K562 (cell line): Measurements from ENCODE around the gene CXCL6. TPM values are rescaled to one million over a fixed set of nuclear protein-coding genes. Genes with fewer than 3 reads are reported as not detected.

Source experiments
- HMG20A ChIP-seq: fragments of 450-650 bp; formaldehyde crosslinking; conservative IDR thresholded peaks from 2 replicates; pipeline ENCODE4 v1.4.0; 2020; ENCODE audit warnings: mild to moderate bottlenecking, mixed read lengths
- MTA2 ChIP-seq: fragments of 450-650 bp; IDR thresholded peaks from 2 replicates; pipeline ENCODE4 v1.6.1; 2016; ENCODE audit warnings: low read depth
- polyA plus RNA-seq, 8 experiments: library from polyadenylated mRNA; depleted of rRNA in 4 of 8; stranded (reverse) in 5 of 8; unstranded in 3 of 8; fragments of >200 nt; fragmentation: Nextera tagmentation in 2 of 8; fragmentation: Illumina TruSeq in 1 of 8; extraction: Ambion mirVana in 2 of 8; extraction: Trizol in 1 of 8; gene quantifications; 2 replicates each; pipeline versions ENCODE4 v1.2.1 to v1.2.3, GENCODE V29; 2011 to 2014; ENCODE audit warnings: inconsistent platforms in 1 of 8, missing spikeins in 1 of 8
- total RNA-seq, 7 experiments: library from RNA; depleted of rRNA in 6 of 7; stranded (reverse); fragments of >200 nt in 6 of 7; fragmentation: Illumina TruSeq in 2 of 7; extraction: Trizol in 2 of 7; gene quantifications; 2 replicates each; pipeline versions ENCODE4 v1.2.1 to v1.2.3, GENCODE V29; 2011 to 2021; ENCODE audit warnings: low replicate concordance in 1 of 7
- TF ChIP-seq, protein P1 (sequence below), 2 experiments: fragments of 450-650 bp; formaldehyde crosslinking in 1 of 2; IDR thresholded peaks; 2 replicates each; pipeline versions ENCODE4 v1.4.0 to v1.6.1; 2014 to 2020; ENCODE audit warnings: mild to moderate bottlenecking in 2 of 2, borderline replicate concordance in 1 of 2, low read depth in 1 of 2

The CXCL6 gene
- total and polyA plus RNA-seq, 9 of the 15 experiments (the other 6 are each of a cell fraction or from before 2014, with no cell fraction given): not detected

DNA sequence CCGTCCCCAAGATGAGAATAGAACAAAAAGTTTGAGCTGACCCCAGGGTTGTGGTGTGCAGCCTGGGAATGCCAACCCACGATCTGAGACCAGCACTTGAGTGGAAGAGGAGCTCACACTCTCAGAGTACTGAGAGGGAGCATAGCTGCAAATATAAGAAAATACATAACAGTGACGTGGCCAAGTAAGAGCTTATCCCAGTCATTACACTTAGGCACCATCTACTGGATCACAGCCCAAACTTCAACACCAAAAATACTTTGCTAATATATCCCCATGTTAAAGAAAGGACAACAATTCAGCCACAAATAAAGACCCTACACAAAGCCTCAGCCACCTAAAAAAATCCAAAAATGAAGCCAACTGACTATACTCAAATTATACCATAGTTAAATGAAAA is 33.3 kb upstream of the CXCL6 start (continued):
- TF ChIP-seq, protein P1, sequence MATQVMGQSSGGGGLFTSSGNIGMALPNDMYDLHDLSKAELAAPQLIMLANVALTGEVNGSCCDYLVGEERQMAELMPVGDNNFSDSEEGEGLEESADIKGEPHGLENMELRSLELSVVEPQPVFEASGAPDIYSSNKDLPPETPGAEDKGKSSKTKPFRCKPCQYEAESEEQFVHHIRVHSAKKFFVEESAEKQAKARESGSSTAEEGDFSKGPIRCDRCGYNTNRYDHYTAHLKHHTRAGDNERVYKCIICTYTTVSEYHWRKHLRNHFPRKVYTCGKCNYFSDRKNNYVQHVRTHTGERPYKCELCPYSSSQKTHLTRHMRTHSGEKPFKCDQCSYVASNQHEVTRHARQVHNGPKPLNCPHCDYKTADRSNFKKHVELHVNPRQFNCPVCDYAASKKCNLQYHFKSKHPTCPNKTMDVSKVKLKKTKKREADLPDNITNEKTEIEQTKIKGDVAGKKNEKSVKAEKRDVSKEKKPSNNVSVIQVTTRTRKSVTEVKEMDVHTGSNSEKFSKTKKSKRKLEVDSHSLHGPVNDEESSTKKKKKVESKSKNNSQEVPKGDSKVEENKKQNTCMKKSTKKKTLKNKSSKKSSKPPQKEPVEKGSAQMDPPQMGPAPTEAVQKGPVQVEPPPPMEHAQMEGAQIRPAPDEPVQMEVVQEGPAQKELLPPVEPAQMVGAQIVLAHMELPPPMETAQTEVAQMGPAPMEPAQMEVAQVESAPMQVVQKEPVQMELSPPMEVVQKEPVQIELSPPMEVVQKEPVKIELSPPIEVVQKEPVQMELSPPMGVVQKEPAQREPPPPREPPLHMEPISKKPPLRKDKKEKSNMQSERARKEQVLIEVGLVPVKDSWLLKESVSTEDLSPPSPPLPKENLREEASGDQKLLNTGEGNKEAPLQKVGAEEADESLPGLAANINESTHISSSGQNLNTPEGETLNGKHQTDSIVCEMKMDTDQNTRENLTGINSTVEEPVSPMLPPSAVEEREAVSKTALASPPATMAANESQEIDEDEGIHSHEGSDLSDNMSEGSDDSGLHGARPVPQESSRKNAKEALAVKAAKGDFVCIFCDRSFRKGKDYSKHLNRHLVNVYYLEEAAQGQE (IDR thresholded peaks at IDR 0.05; ENCODE audit: borderline replicate concordance): peak; percentile 62; the same call in 1 of the 2 replicates
- TF ChIP-seq, protein P1 (CRISPR knock-in tag; IDR thresholded peaks at IDR 0.05; ENCODE audit: low read depth): no peak
- TF ChIP-seq MTA2 (no peak), HMG20A (no peak)
- TF ChIP-seq, all 486 proteins: peak for 6
